Activated T-cell treated with anti-CD3 and anti-CD28 coated beads for 1 hour (primary cell): ENCODE measurements around the gene SUPT20HL1.

Source experiments
- DNase-seq: peaks from one replicate; pipeline ENCODE4 v3.0.0-alpha.2; 2020; ENCODE audit warnings: low read depth

SUPT20HL1 gene

DNA sequence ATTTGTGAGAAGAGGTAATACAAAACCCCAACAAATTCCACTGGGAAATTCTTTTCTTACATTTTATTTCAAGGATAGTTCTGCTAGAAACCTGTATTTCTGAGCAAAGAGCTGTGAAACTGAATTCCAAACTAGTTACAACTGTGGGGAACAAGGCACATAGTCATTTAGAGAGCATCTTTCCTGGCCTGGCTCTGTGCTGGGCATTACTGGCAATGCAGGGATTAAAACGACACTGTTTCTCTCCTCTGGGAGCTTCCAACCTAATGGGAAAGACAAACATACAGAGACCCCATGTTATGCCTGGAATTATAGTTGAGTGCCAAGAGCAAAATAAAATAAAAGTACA lies 36.5 kb downstream of the SUPT20HL1 start:
- no peak for DNase-seq

DNA sequence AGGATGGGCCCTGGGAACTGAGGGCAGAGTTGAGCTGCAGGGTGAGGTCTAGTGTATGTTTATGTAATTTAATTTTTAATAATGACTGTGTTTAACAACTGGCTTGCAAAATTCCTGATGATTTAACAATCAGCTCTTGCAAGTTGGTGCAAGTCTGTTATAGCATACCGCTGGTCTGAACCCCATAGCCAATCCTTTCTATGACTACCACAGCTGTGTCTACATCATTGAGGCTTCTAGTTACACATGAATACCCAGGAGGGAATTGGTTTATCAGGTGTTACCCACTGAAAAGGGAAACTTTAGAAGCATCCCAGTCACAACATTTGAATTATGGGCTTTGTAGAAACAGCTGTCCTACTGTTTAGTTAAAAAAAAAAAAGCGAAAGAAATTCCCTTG lies 38.3 kb downstream of the SUPT20HL1 start:
- DNase-seq = no peak

DNA sequence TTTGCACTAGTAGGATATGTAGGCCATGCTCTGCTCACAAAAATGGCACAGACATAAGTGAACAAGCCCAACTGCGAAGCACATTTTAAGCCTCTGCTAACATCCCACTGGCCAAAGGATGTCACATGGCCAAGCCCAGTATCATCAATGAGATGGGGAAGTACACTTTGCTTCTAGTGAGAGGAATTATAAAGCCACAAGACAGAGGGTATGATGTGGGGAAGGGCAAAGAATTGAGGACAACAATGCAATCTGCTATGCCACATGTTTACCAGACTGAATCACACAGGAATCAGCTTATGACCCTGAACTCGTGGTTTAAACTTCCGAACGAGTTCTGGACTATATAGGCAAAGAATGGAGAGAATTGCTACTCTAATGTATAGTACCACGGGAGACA lies 39.1 kb downstream of the SUPT20HL1 start:
- no peak for DNase-seq

GRCh38 chrX:24405959-24406358 lies 45.5 kb downstream of the SUPT20HL1 start:
- no peak for DNase-seq
